NCI-H524 (cell line): ENCODE results near the gene B4GALNT3.
A peak's percentile ranks its signal among the peaks of the same experiment; 100 is the strongest.

Experiments used
- DNase-seq, 2 experiments: peaks; one replicate each; lab custom pipeline; 2025; lab: John Stamatoyannopoulos, UW

Gene B4GALNT3

DNA sequence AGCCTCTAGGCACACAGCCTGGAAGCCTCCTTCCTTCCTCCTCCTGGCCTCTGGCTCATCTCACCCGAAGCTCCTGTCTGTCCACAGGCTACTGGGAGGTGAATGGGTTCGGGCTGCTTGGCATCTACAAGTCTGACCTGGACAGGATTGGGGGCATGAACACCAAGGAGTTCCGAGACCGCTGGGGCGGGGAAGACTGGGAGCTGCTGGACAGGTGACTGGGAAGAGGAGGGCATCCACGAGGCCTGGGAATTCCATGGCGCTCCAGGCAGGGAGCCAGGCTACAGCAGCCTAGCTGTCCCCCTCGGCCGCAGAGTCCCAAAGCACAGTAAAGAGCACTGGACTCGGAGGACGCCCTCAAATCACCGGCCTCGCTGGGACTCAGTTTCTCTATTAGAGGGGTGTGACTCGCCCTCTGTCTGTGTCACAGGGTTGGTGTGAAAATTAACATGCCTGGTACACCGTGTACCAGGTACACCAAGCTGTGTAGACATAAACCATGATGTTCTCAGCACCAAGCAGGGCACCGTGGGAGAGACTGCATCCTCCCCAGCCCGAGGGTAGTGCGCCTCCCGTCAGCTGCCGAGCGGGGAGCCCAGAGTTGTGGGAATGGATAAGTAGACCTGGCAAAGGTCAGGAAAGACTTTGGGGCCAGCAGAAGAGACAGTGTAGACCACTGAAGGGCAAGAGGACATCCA, 99.6 kb downstream of the B4GALNT3 start:
- DNase-seq = no peak

DNA sequence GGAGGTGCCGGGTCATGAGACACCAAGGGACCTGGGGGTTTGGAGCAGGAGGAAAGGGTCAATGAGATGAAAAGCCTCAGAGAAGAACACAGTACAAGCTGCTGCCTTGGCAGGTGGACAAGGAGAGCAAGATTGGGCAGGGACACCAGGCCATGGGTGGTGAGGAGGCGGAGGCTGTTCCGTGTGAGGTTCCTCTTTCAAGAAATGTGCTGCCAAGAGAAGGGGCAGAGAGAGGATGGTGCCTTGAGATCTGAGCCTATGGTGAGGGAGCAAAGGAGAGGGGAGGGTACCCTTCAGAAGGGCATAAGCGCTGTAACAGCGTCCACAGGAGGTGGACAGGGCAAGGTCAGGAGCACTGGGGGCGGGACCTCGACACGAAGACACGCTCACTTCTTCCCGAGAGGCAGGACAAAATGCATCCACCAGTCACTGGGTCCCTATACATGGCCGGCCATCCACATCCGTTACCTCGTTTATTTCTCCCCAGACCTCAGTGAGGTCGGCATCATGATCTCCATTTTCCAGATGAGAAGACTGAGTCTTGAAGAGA, 100.2 kb downstream of the B4GALNT3 start:
- DNase-seq = no peak

DNA sequence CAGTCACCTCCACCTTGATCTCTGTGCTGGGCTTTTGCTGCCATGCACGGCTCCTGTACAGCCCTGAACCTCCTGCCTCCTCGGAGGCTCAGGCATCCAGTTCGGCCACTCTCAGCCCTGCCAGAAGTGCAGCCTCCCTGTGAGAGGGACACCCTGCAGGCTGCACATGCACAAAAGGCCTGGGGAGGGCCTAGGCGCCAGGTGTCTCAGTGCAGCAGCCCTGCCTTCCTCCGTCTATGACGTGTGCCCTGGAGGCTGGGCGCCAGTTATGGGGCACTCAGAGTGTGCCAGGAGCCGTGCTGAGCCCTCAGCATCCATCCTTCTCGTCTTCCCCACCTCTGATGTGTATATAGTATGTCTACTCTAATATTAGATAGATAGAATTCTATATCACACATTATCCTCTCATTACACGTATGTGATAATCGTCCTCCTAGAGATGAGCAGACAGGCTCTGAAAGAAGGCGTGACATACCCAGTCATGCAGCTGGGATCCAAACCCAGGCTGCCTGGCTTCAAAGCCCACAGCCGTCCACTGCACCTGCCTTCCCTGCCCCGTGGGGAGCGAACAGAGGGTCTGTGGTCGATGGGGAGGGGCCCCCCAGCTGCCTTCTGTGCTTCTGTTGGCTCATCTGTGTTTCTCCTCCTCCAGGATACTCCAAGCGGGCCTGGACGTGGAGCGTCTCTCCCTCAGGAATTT, 101.1 kb downstream of the B4GALNT3 start:
- DNase-seq = no peak

DNA sequence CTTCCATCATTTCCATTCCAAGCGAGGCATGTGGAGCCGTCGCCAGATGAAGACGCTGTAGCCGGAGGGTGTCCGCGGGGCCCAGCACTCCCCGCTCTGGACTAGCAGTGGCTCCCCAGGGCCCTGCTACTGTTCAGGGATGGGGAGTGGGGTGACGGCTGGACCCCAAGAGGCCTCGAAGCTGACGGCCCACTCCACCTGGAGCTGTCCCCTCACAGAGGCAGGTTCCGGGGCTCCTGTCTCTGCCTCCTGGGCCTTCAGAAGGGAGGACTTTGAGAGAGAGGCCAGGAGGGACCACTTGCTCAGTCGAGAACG, 101.6 kb downstream of the B4GALNT3 start:
- no peak for DNase-seq

DNA sequence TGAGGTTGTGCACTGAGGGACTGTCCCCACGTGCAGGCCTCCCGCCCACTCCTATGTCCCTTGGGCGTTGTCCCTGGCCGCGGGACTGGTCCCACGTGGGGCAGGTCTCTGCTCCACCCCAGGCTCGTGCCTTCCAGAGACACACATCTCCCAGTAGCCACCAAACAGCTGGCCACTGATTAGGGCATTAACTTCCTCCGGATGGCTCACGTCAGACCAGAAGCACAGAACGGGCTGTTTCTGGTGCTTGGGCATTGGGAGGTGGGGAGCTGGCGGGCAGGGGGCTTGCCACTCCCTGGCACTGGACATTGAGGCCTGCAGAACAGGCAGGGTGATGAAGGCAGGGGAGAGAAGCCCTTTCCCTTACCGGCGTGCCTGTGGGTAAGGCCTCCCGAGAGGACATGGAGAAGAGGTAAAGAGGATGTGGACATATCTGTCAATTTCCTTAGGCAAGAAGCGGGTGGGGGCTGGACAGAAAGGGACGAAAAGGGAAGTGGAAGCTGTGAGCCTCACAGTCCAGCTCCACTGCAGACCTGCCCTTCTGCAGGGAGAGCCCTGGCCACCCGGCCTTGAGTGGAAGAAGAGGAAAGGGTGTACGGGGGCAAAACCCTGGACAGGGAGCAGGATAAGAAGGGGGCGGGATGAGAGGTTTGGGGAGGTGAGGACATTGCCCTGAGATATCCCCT, 102.3 kb downstream of the B4GALNT3 start:
- no peak for DNase-seq

DNA sequence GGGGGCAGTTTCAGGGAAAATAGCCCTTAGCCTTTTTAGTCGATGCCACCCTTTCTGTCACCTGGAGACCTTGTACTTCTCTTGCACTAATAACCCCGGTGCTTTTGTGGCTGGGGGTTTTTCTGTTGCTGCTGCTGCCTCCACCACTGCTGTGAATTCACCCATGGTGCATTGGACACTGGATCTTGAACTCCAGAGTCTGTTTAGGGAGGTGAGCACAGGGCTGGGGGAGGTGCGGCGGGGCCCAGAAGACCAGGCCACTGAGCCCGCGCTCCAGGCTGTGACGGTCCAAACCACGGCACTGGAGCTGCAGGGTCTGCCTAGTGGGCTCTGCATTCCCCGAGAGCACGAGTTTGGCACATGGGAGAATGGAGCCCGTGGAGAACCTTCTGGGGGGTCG, 102.9 kb downstream of the B4GALNT3 start:
- DNase-seq = no peak

DNA sequence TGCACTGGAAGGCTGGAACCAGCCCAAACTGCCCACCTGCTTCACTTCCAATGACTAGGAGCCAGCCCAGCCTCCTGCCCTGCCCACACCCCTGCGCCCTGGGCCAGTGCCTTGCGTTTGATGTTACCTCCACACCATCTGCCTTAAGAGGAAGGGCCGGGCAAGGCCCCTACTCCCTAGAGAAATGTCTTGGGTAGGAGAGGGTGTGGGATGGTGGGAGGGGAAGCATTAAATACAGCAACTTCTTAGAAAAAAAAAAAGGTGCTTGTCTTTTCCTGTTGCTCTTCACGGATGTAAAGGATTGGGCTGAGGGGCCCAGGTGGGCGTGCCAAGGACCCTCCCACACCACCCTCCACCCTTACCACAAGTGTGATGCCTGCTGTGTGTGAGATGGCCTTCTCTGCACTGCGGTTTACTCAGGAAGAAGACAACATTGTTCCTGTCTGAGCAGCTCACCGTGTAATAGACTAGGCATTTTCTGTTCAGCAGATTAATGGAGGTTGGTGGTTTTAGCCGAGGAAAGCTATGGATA, 103.6 kb downstream of the B4GALNT3 start:
- no peak for DNase-seq

DNA sequence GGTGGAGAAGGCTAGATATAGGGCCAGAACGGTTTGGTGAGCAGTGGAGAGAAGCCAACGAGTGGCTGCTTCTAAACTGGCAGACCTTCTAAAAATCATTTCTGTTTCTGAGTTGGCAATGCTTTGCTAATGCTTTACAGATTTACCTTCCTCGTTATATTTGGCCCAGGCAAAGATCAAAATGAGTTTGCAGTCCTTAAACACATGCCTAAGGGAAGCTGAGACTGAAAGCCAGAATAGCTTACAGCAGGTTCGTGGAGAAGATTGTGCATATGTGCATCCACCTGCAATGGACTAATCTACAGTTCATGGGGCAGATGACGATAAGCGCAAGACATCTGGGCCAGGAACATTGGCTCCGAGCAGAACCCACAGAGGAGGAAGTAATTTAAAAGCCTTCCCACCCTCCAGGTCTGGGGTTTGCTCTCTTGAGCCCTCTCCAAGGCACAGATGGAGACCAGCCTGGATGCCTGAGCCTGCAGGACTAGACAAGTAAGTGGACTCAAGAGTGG, 104.1 kb downstream of the B4GALNT3 start:
- DNase-seq = no peak

DNA sequence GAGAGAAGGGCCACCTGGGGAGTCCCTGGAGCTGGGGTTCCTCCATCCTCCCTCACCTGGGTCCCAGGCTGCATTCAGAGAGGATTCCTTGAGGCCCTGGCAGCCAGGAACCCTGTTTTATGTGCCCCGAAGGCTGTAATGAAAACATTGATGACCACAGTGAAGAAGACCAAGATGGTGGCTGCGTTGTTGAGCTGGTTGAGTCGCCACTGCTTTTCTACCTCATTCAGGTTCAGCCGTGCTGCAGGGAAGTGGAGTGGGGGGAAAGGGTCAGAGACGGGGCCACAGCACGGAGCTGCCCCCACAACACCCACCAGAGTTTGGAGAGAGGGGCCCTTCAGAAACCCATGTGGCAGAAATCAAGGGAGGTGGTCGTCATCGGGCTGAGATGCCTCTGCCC, 105.4 kb downstream of the B4GALNT3 start:
- DNase-seq = no peak

DNA sequence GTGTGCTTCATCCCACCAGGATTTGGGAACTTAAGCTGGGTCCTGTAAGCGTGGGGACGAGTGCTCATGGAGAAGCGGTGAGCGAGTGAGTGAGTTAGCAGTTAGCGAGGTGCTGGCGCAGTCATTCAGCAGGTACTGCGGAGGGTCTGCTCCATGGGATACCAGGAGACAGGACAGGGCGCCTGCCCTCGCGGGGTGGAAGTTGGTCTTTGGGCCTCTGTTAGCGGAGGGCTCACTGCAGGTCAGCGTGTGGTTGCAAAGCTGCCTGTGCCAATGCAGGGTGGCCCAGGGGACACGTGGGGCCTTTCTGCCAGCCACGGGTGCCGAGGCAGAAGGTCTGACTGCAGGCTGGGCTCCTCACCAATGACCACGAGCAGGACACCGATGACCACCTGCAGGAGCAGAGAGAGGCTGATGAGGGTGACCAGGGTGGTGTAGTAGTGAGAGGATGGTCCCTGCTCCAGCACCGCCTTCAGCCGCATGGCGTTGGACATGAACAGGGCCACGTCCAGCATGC, 105.9 kb downstream of the B4GALNT3 start:
- no peak for DNase-seq

DNA sequence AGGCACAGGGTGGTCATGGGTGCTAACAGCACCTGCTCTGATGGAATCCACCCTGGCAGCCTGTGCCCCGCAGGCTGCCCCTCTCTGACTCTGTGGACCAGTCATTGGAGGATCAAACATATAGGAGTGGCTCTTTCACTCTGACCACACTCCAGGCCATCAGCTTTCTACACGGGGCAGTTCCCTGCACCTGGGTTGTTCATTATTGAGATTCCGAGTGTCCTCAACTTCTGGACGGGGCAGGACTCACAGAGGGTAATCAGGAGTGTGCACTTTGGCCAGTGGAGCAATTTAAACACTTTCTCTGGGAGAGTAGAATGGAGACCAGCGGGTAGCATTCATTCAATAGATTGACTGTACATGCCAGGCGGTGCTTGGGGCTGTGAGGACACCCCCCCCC, 108.7 kb downstream of the B4GALNT3 start:
- no peak for DNase-seq

DNA sequence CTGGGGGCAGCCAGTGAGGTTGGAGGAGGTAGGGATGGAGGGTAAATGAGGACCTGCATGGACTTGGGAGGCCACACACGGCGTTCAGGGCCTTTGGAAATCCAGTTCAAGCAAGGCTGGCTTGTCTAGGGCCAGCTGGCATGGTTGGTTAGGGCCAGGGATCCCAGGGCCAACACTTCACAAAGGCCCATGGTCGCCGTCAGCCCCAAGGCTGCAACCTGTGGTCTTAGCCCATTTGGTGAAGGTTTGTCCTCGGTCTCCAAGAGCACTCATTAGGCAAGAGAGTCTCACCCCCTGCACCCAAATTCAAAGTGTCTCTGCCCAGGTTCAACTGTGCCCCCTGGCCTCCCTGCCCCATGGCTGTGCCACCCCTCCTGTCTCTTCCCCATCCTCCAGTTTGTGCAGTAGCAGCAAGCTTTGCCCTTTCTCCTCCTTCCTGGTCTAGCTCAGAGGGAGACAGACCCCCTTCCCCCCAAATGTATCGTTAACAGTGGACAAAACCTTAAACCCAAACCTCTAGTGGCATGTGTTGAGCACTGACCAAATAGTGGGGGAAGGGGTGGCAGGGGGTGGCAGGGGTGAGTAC, 109.4 kb downstream of the B4GALNT3 start:
- no peak for DNase-seq

DNA sequence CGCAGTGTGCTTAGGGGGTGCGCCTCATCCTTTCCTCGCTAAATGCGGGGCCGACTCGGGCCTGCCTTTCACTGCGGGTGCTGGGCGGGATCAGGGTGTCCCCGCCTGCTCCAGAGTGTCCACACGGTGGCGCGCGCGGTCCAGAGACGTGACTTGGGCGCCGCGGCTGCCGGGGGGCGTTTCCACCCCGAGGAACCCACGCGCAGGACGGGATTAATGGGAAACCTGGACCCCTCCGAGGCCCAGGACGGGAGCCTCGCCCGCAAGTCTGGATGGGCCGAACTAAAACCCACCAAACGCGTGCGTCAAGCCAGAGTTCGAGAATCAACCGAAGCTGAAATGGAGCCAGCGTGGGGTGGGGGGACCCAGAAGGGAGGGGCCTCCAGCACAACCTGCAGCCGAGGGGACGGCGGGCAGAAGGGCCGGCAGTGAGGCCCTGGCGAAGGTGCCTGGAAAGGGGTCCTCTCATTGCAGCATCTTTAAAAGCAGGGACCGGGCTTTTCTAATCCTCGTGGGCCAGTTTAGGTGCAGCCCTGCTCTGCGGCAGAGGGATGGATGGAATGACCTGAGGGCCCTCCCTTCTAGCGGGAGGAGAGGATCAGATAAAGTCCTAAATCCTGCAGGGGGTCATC, 110.2 kb downstream of the B4GALNT3 start:
- DNase-seq = peak; percentile 20 to 68

DNA sequence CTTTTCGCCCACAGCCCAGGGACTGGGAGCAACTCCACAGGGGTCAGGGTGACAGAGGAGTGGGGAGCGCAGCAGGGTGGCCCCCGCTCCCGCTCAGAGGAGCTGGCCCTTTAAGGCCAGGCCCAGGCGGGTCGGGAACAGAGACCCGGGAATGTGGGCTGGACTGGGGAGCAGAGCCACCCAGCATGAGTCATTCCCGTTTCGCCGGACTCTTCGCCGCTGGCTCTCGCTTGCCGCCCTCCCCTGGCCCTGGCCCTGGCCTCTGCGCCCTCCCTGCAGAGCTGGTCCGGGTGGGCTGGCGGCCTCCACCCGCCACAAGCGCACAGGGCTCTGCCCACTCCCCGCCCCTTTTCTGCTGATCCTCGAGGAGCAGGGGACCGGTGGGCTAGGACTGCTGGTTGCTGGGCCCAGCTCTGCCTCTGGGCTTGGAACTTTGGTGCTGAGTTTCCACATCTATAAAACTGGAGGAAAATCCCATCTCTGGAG, 110.7 kb downstream of the B4GALNT3 start:
- no peak for DNase-seq

DNA sequence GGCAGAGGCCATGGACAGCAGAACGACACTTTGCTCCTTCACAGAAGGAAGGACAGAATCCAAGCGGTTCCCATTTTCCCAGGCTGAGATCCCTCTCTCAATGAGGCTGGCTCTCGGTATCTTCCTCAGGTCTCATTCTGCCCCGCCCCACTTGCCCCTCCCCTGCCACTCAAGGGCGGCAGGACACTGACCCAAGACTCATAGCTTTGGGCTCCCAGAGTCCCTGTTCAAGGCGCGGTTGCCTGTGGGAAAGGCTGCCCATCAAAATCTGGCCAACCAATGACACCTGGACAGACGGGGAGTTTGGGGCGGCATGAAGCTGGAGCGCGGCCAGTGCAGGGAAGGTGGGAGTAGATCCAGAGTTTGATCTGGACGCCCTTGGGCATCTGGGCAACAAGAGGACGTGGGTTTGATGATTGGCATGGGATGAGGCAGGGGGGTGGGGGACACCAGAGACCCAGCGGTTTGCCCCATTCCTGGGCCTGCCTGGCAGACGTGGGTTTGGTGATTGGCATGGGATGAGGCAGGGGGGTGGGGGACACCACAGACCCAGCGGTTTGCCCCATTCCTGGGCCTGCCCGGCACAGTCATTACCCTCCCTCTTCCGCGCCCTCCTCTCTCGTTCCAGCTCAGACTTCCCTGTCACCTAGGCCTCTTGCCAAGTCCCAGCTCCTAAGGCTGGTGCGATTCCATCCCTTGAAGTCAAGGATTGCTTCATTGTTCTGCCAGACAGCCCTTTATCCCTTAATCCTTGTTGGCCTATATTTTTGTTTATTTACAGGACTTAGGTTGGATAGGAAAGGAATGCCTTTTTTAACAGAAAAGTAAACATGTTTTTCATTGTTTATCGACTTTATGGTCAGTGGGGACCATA, 111.4 kb downstream of the B4GALNT3 start:
- no peak for DNase-seq

DNA sequence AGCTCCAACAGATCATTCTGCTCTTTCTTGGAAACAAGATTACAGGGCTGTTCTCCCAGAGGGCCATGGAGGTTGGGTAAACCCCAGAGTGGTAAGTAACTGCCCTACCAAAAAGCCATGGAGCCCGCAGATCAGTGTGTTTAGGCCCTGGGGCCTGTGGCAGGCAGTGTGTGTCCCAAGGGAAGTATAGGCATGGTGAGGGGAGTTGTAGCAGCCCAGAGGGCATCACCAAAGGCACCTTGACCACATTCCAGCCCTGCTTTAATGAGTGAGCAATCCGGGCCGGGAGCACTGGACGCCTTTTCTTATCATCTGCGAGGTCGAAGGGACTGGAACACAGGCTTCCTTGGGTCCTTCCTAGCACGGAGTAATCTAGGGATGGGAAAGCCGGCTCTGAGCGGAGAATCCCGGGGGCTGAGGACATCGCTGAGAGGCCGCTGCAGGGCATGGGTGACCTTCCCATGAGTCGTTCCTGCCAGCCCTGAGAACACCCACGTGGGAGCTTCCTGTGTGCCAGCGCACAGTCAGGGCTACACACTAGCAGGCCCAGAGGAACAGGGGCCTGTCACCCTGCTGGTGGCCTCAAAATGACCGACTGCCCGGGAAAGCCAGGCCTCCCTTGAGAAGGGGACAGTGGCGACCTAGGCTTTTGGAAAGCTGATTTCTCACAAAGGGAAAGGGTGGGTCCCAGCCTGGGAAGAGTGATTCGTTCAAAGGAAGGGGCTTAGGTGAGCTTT, 112.2 kb downstream of the B4GALNT3 start:
- DNase-seq = no peak

DNA sequence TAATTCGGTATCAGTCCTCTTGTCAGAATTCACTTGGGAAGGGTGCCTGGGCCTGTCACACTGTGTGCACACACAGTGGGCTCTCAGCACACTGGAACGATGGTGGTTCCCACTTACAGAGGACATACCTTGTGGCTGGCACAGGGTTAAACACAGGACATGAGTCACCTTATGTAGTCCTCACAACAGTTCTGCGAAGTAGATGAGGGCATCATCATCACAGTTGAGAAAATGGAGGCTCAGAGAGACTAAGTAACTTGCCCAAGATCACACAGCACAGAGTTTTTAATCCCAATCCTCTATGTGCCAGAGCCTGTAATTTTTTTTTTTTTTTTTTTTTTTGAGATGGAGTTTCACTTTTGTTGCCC, 112.8 kb downstream of the B4GALNT3 start:
- DNase-seq = no peak

DNA sequence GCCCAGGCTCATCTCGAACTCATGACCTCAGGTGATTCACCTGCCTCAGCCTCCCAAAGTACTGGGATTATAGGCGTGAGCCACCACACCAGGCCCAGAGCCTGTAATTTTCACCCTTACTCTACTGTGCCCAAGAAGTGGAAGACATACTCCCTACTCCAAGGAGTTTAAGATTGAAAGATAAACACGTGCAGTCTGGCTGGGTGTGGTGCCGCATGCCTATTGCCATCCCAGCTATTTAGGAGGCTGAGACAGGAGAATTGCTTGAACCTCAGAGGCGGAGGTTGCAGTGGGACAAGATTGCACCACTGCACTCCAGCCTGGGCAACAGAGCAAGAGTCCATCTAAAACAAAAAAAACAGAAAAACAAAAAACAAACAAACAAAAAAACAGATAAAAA, 113.5 kb downstream of the B4GALNT3 start:
- no peak for DNase-seq

DNA sequence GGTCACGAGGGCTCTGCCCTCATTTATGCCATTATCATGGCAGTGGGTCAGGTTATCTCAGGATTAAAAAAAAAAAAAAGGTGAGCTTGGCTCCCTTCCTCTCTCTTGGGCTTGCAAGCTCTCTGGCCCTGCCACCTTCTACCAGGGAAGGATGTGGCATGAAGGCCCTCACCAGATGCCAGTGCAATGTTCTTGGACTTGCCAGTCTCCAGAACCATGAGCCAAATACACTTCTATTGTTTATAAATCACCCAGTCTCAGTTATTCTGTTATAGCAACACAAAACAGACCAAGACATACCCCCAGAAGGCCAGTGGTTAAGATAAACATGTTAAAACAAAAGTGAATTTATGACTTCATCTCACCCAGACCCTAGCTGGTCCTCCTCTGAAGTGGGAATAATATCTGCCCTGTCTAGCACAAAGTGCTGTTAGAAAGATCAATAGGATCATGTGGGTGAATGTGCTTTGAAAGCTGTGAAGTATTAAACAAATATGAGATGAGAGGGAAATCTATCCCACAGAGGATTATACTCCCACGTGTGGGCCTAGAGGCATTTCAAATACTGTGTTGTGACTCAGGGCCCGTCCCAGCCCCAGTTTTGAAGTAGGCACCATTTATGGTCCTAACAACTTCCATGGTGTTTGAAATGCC, 114.9 kb downstream of the B4GALNT3 start:
- no peak for DNase-seq
